ENCODE measurements around the gene F7.
"Not testable (repeated sequence)": the region's sequence is repeated elsewhere in the genome, so short reads cannot be mapped to it uniquely, and the experiment has no call there.

The F7 gene

DNA sequence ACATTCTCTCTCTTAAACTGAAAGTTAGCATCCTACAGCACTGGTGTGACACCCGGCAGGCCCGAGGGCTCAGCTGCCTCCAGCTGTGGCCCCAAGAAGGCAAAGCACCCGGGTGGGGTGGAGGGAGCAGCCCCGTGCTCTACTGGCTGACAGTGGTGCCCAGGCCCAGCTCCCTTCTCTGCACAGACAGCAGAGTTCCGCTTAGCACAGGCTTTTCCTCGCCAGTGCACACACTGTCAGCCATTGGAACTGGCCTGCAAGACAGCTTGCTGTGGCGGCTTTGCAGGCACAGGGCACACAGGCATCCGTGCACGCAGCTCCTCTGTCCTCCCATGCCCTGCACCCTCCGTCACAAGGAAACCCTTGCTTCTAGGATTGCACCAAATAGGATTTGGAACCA is 3.3 kb upstream of the F7 start:
- not testable (repeated sequence) for DNase-seq (ENCODE audit: low spot score)

DNA sequence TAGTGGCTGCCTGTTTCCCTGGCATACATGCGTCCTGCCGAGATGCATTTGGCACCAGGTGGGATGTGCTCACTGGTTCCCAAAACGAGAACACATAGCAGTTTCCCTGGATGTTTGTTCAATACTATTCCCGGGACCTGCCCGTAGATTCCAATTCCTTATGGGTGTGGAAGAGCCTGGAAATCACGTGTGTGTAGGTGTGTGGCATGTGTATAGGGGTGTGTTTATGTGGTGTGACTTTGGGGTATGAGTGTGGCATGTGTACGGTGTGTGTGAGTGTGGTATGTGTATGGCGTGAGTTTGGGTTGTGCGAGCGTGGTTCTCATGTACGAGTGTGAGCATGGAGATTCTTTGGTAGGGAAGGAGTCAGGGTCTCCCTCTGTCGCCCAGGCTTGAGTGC is 2.9 kb upstream of the F7 start:
- no peak for DNase-seq (ENCODE audit: low spot score)

DNA sequence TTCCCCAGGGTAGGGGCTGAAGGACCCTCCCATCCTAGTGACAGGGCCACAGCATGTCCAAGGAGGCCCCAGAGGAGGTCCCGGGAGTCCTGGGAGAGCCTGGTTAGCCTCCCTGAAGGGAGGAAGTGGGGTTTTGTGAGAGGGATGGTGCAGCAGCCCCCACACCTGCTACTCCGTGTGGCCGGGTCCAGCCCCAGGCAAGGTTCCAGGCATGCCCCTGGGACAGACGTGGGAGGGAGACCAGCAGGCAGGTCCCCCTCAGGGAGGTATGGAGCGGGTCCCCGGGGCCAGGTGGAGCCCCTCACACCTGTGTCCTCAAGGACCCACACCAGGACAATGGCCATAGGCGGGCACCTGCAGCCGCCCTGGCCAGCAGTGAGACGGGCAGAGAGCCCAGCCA is 1.9 kb upstream of the F7 start:
- no peak for DNase-seq (ENCODE audit: low spot score)

DNA sequence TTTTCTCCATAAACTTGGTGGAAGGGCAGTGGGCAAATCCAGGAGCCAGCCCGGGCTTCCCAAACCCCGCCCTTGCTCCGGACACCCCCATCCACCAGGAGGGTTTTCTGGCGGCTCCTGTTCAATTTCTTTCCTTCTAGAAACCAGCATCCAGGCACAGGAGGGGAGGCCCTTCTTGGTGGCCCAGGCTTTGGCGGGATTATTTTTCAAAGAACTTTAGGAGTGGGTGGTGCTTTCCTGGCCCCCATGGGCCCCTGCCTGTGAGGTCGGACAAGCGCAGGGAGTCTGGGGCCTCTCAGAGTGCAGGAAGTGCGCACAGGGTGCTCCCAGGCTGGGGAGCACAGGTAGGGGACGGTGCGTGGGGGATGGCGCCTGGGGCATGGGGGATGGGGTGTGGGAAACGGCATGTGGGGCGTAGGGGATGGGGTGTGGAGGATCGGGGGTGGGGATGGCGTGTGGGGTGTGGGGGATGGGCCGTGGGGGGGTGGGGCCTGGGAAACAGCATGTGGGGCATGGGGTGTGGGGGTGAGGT is 396 bp downstream of the F7 start:
- no peak for DNase-seq (ENCODE audit: low spot score)

DNA sequence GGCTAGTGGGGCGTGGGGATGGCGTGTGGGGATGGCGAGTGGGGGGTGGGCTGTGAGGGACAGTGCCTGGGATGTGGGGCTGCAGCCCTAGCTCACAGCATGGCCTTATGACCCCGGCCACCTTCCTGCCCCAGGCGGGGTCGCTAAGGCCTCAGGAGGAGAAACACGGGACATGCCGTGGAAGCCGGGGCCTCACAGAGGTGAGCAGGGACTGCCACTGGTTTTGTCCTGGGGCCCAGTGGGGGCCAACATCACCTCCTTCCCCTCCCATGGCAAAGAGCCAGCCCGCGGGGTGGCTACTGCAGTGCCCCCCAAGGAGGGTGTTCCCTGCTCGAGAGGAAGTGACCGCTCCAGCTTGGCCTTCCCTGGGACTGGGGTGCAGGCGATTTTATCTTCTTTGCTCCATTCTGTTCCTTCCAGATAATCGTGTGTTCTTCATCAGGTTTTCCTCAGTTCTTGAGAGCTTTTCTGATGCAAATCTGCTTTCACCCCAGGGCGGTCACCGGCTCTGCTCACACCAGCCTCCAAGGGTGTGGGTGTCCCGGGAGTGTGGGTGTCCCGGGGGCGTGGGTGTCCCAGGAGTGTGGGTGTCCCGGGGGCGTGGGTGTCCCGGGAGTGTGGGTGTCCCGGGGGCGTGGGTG is 1.2 kb downstream of the F7 start:
- no peak for DNase-seq (ENCODE audit: low spot score)

DNA sequence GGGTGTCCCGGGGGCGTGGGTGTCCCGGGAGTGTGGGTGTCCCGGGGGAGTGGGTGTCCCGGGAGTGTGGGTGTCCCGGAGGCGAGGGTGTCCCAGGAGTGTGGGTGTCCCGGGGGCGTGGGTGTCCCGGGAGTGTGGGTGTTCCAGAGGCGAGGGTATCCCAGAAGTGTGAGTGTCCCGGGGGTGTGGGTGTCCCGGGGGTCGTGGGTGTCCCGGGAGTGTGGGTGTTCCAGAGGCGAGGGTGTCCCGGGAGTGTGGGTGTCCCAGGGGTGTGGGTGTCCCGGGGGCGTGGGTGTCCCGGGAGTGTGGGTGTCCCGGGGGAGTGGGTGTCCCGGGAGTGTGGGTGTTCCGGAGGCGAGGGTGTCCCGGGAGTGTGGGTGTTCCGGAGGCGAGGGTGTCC is 2.9 kb downstream of the F7 start:
- DNase-seq (ENCODE audit: low spot score) = not testable (repeated sequence)

DNA sequence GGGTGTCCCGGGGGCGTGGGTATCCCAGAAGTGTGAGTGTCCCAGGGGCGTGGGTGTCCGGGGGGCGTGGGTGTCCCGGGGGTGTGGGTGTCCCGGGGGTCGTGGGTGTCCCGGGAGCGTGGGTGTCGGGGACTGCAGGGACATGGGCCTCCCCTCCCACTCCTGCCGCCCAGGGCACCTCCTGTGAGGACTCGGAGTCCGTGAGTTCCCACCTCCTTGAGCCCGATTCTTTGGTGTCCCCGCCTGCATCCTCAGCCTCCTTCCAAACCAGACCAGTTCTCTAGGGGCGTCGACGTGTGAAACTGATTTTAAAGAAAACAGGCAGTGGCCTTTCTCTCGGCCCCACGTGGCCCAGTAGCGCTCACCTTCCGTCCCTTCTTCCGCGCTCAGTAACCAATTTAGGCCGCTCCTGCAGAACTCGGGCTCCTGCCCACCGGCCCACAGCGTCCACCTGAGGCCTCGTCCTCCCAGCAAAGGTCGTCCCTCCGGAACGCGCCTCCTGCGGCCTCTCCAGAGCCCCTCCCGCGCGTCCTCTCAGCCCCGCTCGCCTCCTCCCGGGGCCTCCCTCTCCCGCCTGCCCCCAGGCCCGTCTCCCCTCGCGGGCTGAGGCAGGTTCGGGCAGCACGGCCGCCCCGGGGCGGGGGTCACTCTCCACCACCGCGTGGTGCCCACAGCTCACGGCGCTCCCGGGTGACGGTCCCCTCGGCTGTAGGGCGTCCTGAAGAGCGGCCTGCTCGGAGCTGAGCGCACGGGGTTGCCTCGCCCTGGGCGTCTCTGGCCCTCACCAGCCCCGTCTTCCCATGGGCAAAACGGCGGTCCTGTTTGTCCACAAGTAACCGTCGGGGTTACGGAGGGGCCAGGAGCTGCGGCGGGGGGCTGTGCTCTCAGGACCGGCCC is 3.8 kb downstream of the F7 start:
- DNase-seq (ENCODE audit: low spot score) = no peak

DNA sequence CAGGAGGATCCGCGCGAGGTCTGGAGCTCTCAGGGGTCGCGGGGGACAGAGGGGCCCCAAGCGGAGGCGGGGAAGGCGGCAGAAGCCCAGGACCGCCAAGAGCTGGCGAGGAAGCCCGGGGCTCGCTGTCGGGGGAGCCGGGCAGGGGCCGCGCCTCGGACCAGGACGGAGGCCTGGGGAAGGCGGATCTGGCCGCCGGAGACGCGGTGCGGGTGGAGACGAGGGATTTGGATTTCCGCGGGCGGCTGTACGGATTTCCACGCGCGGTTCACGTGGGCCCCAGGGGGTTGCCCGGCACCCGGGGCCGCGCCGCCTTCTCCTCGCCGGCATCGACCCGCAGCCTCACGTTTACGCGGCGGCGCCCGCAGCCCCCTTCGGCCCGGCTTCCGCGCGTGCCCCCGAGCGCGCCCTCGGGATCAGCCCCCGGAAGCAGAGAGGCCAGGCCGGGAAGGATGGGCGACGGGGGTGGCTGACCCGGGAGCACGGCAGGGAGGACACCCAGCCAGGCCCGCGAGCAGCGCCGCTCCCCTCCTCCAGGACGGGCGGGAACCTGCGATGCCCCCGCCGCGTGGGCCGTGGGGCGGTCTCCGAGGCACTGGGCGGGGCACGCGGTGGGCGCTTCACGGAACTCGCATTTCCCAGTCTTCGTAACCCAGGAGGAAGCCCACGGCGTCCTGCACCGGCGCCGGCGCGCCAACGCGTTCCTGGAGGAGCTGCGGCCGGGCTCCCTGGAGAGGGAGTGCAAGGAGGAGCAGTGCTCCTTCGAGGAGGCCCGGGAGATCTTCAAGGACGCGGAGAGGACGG is 4.7 kb downstream of the F7 start:
- DNase-seq (ENCODE audit: low spot score) = no peak

DNA sequence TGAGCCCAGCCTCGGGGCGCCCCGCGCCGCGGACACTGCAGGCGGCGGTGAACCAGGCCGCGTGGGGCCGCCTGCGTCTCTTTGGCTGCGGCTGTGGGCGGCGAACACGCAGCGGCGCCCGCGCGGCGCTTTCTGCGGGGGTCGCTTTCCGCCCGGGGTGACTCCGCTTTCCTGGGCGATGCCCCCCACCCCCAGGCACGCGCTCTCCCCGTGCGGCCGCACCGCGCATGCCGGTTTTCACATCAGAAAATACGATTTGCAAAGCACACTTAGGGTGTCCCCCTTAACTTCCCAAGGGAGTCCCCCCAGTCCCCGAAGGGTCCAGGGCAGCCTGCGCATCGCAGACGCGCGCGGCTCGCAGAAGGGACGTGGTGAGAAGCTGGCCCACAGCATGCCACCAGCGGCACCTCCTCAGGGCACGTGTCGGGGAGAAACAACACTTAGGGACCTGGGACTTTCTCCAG is 5.3 kb downstream of the F7 start:
- no peak for DNase-seq (ENCODE audit: low spot score)

DNA sequence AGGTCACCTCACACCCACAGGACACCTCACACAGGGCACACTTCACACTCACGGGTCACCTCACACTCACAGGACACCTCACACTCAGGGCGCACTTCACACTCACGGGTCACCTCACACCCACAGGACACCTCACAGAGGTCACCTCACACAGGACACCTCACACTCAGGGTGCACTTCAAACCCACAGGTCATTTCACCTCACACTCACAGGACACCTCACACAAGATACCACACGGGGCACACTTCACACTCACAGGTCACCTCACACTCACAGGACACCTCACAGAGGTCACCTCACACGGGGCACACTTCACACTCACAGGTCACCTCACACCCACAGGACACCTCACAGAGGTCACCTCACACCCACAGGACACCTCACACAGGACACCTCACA is 6.2 kb downstream of the F7 start:
- DNase-seq (ENCODE audit: low spot score) = not testable (repeated sequence)

DNA sequence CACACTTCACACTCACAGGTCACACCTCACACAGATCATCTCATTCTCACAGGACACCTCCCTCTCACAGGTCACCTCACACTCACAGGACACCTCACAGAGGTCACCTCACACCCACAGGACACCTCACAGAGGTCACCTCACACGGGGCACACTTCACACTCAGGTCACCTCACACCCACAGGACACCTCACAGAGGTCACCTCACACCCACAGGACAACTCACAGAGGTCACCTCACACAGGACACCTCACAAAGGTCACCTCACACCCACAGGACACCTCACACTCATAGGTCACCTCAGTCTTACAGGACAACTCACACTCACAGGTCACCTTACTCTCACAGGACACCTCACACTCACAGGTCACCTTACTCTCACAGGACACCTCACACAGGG is 6.9 kb downstream of the F7 start:
- not testable (repeated sequence) for DNase-seq (ENCODE audit: low spot score)

DNA sequence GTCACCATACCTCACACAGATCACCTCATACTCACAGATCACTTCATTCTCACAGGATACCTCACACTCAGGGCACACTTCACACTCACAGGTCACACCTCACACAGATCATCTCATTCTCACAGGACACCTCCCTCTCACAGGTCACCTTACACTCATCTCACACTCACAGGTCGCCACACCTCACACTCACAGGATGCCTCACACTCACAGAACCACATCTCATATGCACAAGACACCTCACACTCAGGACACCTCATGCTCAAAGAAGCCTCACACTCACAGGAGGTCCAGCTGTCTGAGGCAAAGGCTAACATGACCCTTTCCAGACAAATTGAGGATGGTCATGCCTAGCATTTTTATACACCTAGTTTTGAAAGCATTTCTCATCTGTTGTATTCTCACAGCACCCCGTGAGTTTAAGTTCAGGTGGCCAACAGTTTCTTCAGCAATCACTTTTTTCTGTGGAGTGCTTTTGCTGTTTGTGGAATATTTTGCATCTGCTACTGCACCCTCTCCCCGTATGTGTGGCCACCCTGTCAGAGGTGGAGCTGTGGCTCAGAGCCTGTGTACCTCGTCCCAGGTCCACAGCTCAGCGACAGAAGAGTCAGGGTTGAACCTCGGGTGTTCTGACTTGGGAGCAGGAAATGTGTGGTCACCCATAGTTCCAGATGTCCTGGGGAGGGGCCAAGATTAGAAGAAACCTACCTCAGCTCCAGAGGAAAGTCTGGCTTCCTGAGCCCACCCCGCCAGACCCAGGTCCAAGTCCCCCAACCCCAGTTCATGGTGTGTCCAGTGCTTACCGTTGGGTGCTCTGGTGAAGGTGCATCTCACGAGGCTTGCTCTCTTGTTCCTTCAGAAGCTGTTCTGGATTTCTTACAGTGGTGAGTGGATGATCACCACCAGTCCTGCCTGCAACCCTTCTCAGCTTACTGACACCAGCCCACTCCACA is 7.6 kb downstream of the F7 start:
- no peak for DNase-seq (ENCODE audit: low spot score)

DNA sequence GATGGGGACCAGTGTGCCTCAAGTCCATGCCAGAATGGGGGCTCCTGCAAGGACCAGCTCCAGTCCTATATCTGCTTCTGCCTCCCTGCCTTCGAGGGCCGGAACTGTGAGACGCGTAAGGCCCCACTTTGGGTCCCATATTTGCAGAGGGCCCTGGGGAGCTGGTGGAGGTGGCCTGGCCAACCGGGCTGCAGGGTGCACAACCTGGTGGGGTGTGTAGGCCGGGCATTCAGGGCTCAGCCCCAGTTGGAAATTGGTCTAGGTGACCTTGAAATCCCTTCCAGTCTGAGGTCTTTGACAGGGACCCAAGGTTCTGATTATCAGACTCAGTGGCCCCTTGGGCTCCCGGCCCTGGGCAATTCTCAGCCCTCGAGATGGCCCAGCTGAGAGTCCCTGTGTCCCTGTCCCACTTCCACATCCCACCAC is 8.3 kb downstream of the F7 start:
- DNase-seq (ENCODE audit: low spot score) = no peak

DNA sequence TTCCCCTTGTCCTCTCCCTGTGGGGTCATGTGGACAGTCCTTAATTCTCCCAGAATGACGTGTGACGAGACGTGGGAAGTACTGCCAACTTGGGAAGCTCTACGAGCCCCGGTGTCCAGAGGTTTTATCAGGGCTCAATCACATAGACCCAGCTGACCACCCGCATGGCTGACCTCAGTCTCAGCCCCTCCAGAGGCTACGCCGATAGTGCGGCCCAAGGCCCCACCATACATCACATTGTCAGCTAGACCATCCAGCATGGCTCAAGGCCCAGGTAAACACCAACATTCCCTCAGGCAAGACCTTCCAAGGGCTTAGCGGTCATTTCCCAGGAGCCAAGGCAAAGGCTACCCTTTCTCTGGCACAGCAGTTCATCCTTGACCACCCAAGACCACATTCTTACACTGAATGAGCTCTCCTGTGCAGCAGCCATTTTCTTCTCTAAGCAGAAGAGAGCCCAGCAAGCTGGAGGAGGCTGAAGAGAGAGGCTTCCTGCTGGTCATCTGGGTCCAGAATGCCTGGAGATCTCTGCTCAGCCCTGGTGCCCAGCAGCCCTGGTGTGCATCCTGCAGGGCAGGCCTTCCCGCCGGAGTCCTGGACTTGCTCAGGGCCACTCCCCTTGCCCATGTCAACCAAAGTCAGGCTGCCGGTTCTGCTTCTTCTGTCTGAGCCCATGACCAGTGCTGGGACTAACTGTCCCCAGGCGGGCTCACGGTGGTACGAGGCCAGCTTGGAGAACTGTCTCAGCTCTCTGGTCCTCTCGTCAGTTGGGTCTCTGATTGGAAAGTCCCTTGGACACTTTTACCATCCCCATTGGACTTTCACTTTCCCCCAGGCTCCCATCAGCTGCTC is 9.1 kb downstream of the F7 start:
- DNase-seq (ENCODE audit: low spot score) = no peak

DNA sequence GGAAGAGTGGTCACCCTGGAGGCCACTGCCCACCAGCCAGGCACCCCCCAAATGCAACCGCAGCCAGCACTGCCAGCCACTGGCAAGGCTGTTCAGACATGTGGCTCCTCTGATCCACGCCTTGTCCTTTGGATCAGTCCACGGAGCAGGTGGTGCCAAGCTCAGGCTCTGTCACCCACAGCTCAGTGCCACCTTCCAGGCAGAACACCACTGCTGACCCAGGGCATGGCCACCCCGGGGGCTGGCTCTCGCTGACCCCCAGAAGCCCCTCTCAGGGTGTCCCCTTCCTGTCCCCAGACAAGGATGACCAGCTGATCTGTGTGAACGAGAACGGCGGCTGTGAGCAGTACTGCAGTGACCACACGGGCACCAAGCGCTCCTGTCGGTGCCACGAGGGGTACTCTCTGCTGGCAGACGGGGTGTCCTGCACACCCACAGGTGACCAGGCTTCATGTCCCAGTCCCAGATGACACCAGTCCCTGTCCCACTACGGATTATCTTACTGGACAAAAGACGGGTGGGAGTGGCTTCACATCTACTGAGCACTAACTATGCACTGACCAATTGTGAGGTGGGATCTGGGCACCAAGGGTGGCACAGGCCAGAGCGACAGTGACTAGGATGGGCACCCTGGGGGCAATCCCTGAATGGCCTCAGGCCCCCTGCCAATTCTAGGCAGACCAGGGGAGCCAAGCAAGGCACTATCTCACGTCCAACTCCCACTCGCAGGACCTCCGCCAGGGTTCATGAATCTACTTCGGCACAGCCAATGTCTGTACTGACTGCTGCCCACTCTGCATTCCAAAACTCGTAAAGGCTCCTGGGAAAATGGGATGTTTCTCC is 10.0 kb downstream of the F7 start:
- no peak for DNase-seq (ENCODE audit: low spot score)

DNA sequence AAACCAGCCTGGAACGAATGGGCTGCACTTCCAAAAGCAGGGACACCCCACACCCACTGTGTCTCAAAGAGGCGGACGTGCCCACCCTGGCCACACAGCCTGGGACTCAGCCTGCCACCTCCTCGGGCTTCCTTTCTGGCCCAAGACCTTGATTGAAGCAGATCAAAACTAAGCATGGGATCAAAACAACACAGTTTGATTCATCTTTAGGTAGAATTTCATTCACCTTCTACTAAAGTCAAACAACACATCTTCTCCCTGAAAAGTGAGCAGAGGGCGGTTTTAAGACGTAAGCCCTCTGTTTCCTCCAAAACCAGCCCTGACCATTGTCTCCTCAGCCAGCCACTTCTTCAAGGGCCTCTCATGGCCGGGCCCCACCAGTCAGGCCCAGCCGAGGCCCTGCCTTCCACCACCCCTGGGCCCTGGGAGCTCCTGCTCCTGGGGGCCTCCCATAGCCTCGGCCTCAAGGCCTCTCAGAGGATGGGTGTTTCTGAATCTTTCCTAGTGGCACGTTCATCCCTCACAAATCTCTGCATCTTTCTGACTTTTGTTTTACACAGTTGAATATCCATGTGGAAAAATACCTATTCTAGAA is 10.7 kb downstream of the F7 start:
- no peak for DNase-seq (ENCODE audit: low spot score)

DNA sequence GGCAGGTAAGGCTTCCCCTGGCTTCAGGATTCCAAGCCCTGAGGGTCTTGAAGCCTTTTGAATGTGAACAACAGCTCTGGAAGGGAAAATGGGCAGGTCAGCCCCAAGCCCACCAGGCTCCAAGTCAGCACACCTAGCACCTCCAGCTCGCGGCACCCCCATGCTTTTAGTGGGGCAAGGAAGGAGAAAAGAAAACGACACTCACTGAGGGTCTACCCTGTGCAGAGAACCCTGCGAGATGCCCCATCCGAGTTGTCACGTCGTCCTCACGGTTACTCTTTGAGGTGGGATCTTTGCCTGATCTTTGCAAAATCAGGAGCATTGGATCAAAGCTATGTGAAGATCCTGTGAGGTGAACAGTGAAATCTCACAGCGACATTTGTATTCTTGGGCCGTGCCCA is 11.3 kb downstream of the F7 start:
- DNase-seq (ENCODE audit: low spot score) = no peak

DNA sequence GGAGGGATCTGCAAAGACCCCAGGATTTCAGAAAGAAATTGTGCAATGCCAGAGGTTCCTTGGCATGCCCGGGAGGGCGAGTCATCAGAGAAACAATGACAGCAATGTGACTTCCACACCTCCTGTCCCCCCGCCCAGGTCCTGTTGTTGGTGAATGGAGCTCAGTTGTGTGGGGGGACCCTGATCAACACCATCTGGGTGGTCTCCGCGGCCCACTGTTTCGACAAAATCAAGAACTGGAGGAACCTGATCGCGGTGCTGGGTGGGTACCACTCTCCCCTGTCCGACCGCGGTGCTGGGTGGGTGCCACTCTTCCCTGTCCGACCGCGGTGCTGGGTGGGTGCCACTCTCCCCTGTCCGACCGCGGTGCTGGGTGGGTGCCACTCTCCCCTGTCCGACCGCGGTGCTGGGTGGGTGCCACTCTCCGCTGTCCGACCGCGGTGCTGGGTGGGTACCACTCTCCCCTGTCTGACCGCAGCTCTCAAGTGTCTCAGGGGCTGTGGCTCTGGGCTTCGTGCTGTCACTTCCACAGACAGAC is 11.8 kb downstream of the F7 start:
- DNase-seq (ENCODE audit: low spot score) = peak; percentile 69

DNA sequence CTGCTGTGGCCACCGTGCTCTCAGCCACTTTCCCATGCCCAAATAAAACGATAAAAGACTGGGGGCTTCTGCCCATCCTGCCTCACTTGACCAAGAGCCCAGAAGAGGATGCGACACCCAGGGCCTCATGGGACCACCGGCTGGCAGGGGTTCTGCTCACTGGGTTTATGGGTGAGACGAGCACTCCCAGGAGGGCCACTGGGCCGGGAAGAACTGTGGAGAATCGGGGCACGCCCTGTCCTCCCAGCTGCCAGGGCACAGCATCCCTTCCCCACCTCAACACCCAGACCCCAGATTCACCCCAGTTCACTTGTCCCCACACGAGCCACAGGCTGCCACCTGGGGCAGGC is 12.3 kb downstream of the F7 start:
- DNase-seq (ENCODE audit: low spot score) = no peak

All from AG08396 (cell line).